HG02840 (cell line): ENCODE results near the gene SCPEP1.

Experiments
- ATAC-seq: cut with Tn5 transposase; IDR thresholded peaks from one replicate; pipeline ENCODE4 v1.9.1; 2021; ENCODE audit warnings: mild to moderate bottlenecking, moderate library complexity, moderate number of reproducible peaks; ENCODE audit not compliant: unreplicated experiment, low FRiP score

The SCPEP1 gene

GRCh38 chr17:56994009-56994792, 16.3 kb downstream of the SCPEP1 start:
- no peak for ATAC-seq

DNA sequence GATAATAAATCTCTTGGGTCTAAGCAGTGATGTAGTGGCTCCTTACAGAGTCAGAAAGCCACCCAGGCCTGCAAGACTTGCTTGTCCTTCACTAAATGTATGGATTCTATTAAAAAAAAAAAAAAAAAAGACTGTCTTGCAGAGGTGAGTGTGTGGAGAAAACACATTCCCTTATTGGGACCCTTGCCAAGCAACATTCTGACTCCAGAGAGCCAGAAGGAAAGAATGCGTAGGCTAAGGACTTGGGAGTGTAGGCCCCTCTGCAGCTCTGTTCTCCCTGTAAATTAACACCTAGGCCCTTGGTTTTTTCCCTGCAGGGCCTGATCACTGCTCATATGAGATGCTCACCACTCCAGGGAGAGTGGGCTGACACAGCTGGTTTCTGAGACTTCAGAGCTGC, 17.8 kb downstream of the SCPEP1 start:
- ATAC-seq = no peak

DNA sequence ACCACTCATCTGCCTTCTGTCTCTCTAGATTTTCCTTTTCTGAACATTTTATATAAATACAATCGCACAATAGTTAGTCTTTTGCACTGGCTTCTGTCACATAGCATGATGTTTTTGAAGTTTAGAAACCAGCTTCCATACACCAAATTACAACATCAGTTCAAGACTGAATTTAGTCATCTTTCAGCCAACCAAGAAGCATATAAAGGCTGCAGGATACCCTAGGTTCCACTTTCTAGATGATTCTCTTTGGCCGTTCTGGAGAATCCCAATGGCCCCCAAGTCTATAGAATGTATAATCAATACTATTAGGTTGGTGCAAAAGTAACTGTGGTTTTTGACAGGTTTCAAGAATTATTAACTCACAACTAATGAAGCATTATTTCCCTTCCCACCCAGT, 19.4 kb downstream of the SCPEP1 start:
- ATAC-seq = no peak

DNA sequence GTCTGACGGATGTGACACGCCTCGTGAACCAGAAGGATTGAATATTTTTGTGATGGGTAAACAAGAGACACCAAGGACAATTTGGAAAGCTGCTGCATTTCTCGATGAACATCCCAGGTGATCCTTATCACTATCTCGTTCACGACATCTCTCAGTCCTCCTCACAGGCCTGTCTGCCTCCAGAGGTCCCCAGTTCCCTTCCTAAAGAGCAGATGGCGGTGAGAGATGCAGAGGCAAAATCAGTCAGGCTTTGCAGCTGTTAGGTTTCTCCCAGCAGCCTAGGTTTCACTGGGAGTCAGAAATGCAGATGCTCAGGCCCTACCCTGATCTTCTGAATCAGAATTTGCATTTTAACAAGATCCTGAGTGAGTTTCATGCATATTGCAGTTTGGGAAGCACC, 23.6 kb downstream of the SCPEP1 start:
- no peak for ATAC-seq

DNA sequence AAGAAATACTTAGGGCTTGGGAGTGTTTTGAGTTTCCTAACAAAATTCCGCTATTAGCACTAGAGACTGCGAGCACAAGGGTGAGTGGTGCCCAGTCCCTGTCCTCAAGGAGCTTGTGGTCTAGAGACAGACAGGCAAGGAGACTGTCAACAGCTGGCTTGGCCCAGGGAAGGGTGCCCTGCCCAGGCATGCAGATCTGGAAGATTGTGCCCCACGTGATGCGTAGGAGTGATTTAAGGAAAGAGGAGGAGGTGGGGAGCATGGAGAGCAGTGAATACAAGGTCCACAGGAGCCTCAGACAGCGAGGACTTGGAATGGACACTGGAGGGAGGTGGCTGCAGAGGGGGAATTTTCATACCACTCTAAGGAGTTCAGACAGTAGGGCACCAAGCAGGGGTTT, 25.0 kb downstream of the SCPEP1 start:
- no peak for ATAC-seq

DNA sequence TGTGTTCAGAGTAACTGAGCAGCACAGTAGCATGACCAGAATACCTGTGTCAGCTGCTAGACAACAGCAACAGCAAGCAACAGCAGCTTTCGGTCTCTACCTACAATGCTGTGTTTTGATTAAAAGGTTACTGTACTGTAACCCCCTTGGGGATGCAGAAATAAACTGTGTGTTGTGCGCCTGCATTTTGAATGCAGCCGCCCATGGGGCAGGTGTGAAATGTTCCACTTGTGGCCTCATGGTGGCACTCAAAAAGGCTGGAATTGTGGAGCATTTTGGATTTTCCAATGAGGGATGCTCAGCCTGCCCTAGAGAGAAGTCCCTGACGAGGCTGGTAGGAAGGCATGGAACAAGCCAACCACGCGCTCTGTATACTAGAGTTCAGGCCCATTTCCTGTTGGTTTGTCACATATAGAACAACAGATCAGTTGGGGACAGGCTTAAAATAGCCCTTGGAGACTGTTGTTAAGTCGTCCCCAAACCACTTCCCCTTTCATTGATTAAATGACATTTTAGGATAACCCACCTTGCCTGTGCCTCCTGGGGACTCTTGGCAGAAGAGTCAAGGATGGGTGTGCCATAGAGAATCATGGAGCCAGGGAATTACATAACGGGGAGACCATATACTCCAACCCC, 27.1 kb downstream of the SCPEP1 start:
- peak; percentile 74 for ATAC-seq

DNA sequence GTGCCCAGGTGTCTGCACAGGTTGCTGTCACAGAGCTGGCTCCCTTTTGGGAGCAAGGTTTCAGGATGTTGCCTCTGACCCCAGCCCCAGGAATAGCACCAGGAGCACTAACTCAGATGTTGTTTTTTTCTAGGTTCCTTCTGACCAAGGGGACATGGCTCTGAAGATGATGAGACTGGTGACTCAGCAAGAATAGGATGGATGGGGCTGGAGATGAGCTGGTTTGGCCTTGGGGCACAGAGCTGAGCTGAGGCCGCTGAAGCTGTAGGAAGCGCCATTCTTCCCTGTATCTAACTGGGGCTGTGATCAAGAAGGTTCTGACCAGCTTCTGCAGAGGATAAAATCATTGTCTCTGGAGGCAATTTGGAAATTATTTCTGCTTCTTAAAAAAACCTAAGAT, 28.1 kb downstream of the SCPEP1 start:
- ATAC-seq = no peak

GRCh38 chr17:57008958-57009357, 31.0 kb downstream of the SCPEP1 start:
- no peak for ATAC-seq

- ATAC-seq = no peak
These were observed 32.0 kb downstream of the SCPEP1 start for GRCh38 chr17:57009737-57010445.

DNA sequence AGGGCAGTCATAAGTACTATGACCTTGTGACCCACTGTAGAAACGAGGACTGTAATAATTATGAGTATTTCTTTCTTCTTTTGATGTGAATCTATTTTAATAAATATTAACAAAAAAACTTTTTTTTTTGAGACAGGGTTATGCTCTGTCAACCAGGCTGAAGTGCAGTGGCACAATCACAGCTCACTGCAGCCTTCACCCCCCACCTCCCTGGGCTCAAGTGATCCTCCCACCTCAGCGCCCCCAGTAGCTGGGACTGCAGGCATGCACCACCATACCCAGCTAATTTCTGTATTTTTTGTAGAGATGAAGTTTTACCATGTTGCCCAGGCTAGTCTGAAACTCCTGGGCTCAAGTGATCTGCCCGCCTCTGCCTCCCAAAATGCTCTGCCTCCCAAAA, 32.6 kb downstream of the SCPEP1 start:
- ATAC-seq = no peak

DNA sequence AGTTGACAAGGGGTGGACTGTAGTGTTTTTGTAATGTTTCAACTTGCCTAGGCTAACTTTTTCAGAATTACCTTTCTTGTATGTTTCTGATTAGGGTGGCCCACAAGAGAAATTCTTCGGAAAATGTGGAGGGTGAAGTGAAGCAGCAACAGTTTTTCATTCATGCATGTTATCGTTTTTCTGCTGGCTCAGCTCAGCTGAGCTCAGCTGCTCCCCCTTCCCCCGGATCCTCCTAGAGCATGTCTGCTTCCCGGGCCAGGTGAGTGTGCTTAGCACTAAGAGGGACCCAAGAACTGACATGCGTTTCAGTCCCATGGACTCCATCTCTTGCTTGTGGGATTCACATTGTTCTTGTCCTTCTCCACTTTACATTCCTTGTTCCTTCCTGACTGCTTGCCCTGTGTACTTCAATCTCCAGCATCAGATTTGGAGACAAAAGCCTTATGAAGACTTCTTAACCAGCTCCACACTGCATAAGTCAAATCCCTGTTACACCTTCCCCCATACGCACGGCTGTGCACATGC, 33.6 kb downstream of the SCPEP1 start:
- no peak for ATAC-seq

DNA sequence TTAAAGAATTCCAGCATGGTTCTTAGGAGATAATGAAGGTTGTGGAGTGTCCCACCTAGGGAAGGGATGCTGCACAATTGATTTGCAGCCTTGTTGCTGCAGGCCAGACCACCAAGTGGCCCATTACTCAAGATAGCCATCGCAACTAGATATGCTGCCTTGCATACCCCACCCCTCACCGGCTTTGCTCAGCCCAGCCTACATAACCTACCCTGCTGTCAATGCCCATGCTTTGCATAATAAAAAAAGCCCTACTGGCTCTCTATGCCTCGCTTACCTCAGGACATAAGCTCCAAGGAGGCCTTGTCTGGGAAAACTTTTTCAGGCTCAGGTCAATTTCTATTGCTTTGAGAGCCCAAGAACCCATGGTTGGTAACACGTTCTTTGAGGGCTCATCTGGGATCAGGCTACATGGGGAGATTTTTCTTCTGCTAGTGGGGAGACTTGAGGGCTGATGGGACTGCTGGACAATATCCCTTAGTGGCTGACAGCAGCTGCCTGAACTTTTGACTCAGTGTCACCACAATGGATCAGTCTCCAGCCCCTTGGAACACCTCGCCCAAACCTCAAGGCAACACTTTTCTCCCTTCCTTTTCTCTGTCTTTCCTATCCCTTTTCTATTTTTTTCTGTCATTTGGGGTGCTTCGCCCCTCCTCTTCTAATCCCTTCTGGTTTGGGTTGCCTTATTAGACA, 38.3 kb downstream of the SCPEP1 start:
- ATAC-seq = no peak

DNA sequence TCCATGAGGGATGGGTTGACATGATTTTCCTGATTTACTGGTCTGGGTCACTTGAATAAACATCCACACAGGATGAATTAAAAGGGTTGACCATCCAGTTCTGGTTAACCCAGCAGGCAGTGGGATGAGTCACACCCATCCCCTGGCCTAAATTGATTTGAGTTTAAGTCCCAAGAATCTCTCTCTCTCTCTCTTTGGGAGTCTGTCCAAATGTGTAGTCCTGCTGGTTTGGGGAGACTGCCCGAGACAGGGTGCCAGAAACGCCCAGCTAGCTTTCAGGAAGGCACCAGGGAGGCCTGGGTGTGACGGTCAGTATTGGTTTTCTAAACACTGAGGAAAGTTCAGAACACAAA, 38.8 kb downstream of the SCPEP1 start:
- ATAC-seq = no peak

- no peak for ATAC-seq
These were observed 39.7 kb downstream of the SCPEP1 start for GRCh38 chr17:57017625-57018024.

DNA sequence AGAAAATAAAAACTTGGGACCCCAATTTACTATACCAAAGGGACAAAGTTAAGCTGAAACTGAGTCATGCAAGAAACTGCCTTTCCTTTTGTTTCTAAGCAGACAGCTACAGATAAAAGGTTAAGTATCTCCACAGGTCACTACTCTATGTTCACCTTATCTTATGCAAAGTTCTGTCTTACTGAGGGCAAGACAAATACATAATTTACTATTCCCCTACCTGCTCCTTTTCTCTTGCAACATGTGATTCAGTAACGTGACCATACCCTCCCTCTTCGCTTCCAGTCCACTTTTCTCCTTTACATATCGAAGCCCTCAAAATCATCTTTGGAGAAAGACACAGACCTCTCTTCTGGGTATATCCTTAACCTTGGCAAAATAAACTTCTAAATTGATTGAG, 42.3 kb downstream of the SCPEP1 start:
- ATAC-seq = no peak

DNA sequence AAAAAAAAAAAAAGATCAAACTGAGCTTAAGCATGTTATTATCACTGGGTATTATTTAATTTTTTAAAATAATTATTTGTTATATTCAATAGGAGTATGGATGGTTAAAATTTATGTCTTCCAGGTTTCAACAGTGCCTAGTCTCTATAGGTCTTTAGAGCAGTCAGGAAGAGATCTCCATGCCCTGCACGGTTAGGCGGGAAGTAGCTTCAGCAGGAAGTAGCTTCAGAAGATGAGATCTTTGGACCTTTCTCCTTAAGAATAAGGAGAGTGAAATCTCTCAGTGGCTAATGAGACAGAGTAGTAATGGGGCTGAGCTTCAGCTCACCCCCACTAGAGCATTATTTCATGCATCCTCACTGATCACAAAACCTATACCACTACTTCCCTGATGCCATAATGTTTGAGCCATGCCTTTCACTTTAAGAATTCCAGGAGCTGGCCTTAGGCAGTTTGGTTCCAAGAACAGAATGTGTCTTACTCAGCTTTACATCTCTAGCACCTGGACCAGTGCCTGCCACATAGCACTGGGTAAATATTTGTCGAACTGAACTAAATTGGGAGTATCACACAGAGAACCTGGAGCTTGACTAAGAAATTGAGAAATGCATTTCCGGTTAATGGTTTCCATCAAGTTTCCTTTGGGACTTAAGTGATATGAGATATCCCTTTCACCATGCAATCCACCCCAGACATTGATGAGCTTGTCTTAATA, 43.5 kb downstream of the SCPEP1 start:
- ATAC-seq = no peak

DNA sequence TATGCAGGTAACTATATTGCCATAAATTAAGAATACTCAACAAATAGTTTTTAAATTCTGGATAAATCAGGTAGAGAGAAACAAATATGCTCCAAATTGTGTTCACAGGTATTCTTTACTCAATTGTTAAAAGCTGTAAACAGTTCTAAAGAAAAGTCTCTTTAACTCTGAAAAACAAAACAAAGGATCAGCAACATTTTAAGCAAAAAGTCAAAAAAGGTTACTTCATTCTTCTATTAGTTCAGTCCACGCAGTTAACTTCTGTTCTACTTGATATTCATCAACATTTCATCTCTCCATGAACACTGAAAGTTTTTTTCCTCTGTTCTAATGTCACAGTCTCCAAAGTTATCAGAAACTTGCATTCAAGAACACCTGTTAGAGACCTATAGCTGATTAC, 47.9 kb downstream of the SCPEP1 start:
- ATAC-seq = no peak

DNA sequence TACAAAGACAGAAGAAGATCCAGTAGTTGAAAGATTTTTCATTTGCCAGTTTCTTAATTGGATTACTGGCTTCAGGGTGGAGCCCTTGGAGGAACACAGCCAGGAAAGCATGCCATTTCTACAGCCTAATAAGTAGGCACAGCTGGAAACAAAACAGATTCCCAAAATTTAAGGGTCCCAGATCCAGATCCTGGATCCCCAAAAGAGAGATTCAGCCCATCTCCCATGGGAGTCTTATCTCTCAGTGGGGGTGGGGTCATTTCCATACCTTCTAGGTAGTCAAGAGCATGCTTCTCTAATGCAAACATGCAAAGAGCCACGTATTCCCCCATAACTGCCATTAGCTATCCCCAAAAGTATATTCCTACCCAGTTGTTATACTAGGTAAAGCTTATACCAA, 49.9 kb downstream of the SCPEP1 start:
- no peak for ATAC-seq

- ATAC-seq = no peak
These were observed 54.4 kb downstream of the SCPEP1 start for GRCh38 chr17:57032343-57032742.

DNA sequence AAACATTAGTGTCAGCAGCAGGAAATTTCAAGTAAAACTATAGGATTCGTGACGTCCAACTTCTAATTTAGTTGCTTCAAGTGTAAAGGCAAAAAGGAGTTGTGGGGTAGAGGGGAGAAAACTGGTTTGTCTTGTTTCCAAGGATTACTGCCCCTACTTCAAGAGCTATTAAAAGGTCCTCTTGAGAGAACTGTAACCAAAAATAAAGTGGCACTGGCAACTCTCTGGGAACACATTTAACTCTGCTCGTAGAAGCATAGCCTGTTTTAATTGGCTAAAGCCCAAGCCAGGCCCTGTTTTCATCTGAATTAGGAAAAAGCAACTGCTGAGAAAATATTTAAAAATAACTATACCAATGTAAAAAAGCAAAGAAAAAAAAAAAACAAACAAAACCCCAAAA, 55.4 kb downstream of the SCPEP1 start:
- ATAC-seq = no peak
